Hematopoietic multipotent progenitor cell treated with erythropoietin and hydrocortisone succinate and interleukin-3 and kit ligand, for 4 days (in vitro differentiated cells): ENCODE data around the gene RALGDS.

Experiments used
- DNase-seq: peaks from one replicate; pipeline ENCODE4 v3.0.0-alpha.2; 2015

RALGDS gene

GRCh38 chr9:133149130-133150015 lies 28.3 kb upstream of the RALGDS start:
- peak; percentile 97 for DNase-seq

GRCh38 chr9:133148199-133149129 lies 27.4 kb upstream of the RALGDS start:
- peak; percentile 82 for DNase-seq

GRCh38 chr9:133147412-133148198 lies 26.6 kb upstream of the RALGDS start:
- DNase-seq, result peak; percentile 86

- peak; percentile 25 for DNase-seq
Observed at GRCh38 chr9:133146746-133147411, 25.8 kb upstream of the RALGDS start.

- peak; percentile 25 for DNase-seq
Observed at GRCh38 chr9:133144904-133145851, 24.1 kb upstream of the RALGDS start.

GRCh38 chr9:133144142-133144903 lies 23.3 kb upstream of the RALGDS start:
- peak; percentile 94 for DNase-seq

- no peak for DNase-seq
Observed at GRCh38 chr9:133143639-133144141, 22.6 kb upstream of the RALGDS start.

- peak; percentile 37 for DNase-seq
Observed at GRCh38 chr9:133142684-133143622, 21.9 kb upstream of the RALGDS start.

GRCh38 chr9:133141833-133142595 lies 21.0 kb upstream of the RALGDS start:
- DNase-seq, result peak; percentile 69

GRCh38 chr9:133140606-133141005 lies 19.6 kb upstream of the RALGDS start:
- DNase-seq, result no peak

- no peak for DNase-seq
Observed at GRCh38 chr9:133140174-133140505, 19.1 kb upstream of the RALGDS start.

- DNase-seq, result no peak
Observed at GRCh38 chr9:133139246-133140173, 18.5 kb upstream of the RALGDS start.

- peak; percentile 60 for DNase-seq
Observed at GRCh38 chr9:133137451-133138231, 16.6 kb upstream of the RALGDS start.

GRCh38 chr9:133135146-133135745 lies 14.2 kb upstream of the RALGDS start:
- peak; percentile 70 for DNase-seq

- DNase-seq, result no peak
Observed at GRCh38 chr9:133134388-133135145, 13.5 kb upstream of the RALGDS start.
